DOHH2 (cell line): ENCODE data around the gene ANKS3.
"Not testable (repeated sequence)": the region's sequence is repeated elsewhere in the genome, so short reads cannot be mapped to it uniquely, and the experiment has no call there.

Experiments
- H3F3A ChIP-seq: fragments of 200-600 bp; sonication (generic), shearing (Covaris generic); 2 replicates; pipeline ENCODE4 v1.6.0; 2016; ENCODE audit warnings: antibody characterized with exemption, mild to moderate bottlenecking; ENCODE audit not compliant: control insufficient read depth, insufficient read depth
- H3K27ac ChIP-seq: fragments of 200-600 bp; sonication (generic); 2 replicates; pipeline ENCODE4 v1.5.1; 2014; ENCODE audit warnings: low read depth, mild to moderate bottlenecking, low read length, moderate library complexity
- H3K27me3 ChIP-seq: fragments of 200-600 bp; sonication (generic); 2 replicates; pipeline ENCODE4 v1.6.1; 2014; ENCODE audit warnings: mild to moderate bottlenecking, low read length, mixed read lengths; ENCODE audit not compliant: control insufficient read depth
- H3K36me3 ChIP-seq: fragments of 200-600 bp; sonication (generic); 2 replicates; pipeline ENCODE4 v1.6.1; 2014; ENCODE audit warnings: mild to moderate bottlenecking, low read length, moderate library complexity, mixed read lengths; ENCODE audit not compliant: control insufficient read depth
- H3K4me1 ChIP-seq: fragments of 200-600 bp; sonication (generic); 2 replicates; pipeline ENCODE4 v1.6.1; 2014; ENCODE audit warnings: mild to moderate bottlenecking, low read length, mixed read lengths; ENCODE audit not compliant: control insufficient read depth
- H3K4me2 ChIP-seq: fragments of 200-600 bp; sonication (generic); 2 replicates; pipeline ENCODE4 v1.6.0; 2014; ENCODE audit warnings: mild to moderate bottlenecking, low read length, moderate library complexity
- H3K4me3 ChIP-seq: fragments of 200-600 bp; sonication (generic); 2 replicates; pipeline ENCODE4 v1.5.1; 2014; ENCODE audit warnings: mild to moderate bottlenecking, low read length, mixed read lengths
- H3K79me2 ChIP-seq: fragments of 200-600 bp; sonication (generic); 2 replicates; pipeline ENCODE4 v1.6.1; 2014; ENCODE audit warnings: mild to moderate bottlenecking, low read length, mixed read lengths; ENCODE audit not compliant: control insufficient read depth
- H3K9me2 ChIP-seq: fragments of 200-600 bp; sonication (generic); replicated peaks from 2 replicates; pipeline ENCODE4 v1.6.1; 2014; ENCODE audit warnings: mild to moderate bottlenecking, low read length, mixed read lengths; ENCODE audit not compliant: control insufficient read depth
- H3K9me3 ChIP-seq: fragments of 200-600 bp; sonication (generic); 2 replicates; pipeline ENCODE4 v1.6.1; 2014; ENCODE audit warnings: antibody characterized with exemption, low read length, mixed read lengths; ENCODE audit not compliant: control insufficient read depth, insufficient read depth
- H4K20me1 ChIP-seq: fragments of 200-600 bp; sonication (generic); 2 replicates; pipeline ENCODE4 v1.6.0; 2014; ENCODE audit warnings: low read depth, mild to moderate bottlenecking, antibody characterized with exemption, low read length, moderate library complexity; ENCODE audit not compliant: control insufficient read depth, insufficient read depth
- CTCF ChIP-seq: fragments of 200-600 bp; sonication (generic); IDR thresholded peaks from one replicate; pipeline ENCODE4 v1.5.1; 2014; ENCODE audit warnings: antibody characterized with exemption, mild to moderate bottlenecking, low read depth, low read length; ENCODE audit not compliant: poor library complexity, severe bottlenecking
- EZH2phosphoT487 ChIP-seq: fragments of 200-600 bp; sonication (generic); IDR thresholded peaks from 2 replicates; pipeline ENCODE4 v1.6.1; 2017; ENCODE audit warnings: borderline replicate concordance, mild to moderate bottlenecking, antibody characterized with exemption, low read length, moderate library complexity, mixed read lengths

ANKS3 gene

GRCh38 chr16:4743226-4743878 is 9.3 kb upstream of the ANKS3 start:
- peaks cover 29% of the 10 kb centered on the region for H3K4me1 ChIP-seq
- no peaks in the 10 kb centered on the region for H3K36me3 ChIP-seq
- peak overlapping the region; percentile 64 for H3K4me3 ChIP-seq
- no peaks in the 10 kb centered on the region for H3K9me3 ChIP-seq
- H4K20me1 ChIP-seq = no peaks in the 10 kb centered on the region
- TF ChIP-seq EZH2phosphoT487 = no peak
- TF ChIP-seq CTCF = no peak
- H3K4me2 ChIP-seq = peak overlapping the region; percentile 70
- no peaks in the 10 kb centered on the region for H3K79me2 ChIP-seq
- H3F3A ChIP-seq = no peaks in the 10 kb centered on the region
- H3K9me2 ChIP-seq = no peaks in the 10 kb centered on the region
- no peaks in the 10 kb centered on the region for H3K27me3 ChIP-seq
- H3K27ac ChIP-seq = no peak overlapping the region

GRCh38 chr16:4738370-4738769 is 4.3 kb upstream of the ANKS3 start:
- H3K79me2 ChIP-seq, H3K4me2 ChIP-seq, H3K9me2 ChIP-seq, H3K9me3 ChIP-seq, H4K20me1 ChIP-seq, H3K27ac ChIP-seq, H3K4me3 ChIP-seq, H3K36me3 ChIP-seq, H3F3A ChIP-seq, H3K27me3 ChIP-seq: not testable (repeated sequence)
- peaks cover 15% of the 10 kb centered on the region for H3K4me1 ChIP-seq

DNA sequence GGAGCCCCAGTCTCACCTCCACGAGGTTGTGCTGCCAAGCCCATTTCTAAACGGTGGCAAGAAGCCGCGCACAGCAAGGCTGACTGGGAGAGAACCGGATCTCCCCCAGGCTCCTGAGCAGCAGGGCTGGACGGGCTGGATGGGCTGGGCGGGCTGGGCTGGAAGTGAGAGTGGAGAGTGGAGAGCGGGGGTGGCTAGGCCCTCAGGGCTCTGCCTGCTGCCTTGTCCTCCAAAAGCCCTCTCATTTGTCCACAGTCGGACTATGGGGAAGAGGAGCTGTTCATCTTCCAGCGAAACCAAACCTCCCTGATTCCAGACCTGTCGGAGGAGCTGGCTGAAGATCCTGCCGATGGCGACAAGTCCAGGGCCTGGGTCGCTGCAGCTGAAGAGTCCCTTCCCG is 3.5 kb upstream of the ANKS3 start:
- Histone ChIP-seq H3K27me3 (no peaks in the 10 kb centered on the region), H3K4me3 (no peak overlapping the region), H3K9me2 (no peaks in the 10 kb centered on the region)

More for the DNA sequence above, 3.5 kb upstream of the ANKS3 start:
- Histone ChIP-seq H4K20me1 (no peaks in the 10 kb centered on the region), H3K4me2 (no peak overlapping the region), H3K27ac (no peak overlapping the region), H3K36me3 (no peaks in the 10 kb centered on the region), H3F3A (no peaks in the 10 kb centered on the region), H3K4me1 (peaks cover 7% of the 10 kb centered on the region), H3K9me3 (no peaks in the 10 kb centered on the region), H3K79me2 (peaks cover 11% of the 10 kb centered on the region)
- TF ChIP-seq CTCF (no peak), EZH2phosphoT487 (no peak)
